ENCODE measurements around the gene IRF4. TPM values are rescaled to one million over a fixed set of nuclear protein-coding genes. Genes with fewer than 3 reads are reported as not detected.

IRF4 gene
- total RNA-seq, 2 experiments from 2014 or later, result 16.9 to 20.8 TPM

DNA sequence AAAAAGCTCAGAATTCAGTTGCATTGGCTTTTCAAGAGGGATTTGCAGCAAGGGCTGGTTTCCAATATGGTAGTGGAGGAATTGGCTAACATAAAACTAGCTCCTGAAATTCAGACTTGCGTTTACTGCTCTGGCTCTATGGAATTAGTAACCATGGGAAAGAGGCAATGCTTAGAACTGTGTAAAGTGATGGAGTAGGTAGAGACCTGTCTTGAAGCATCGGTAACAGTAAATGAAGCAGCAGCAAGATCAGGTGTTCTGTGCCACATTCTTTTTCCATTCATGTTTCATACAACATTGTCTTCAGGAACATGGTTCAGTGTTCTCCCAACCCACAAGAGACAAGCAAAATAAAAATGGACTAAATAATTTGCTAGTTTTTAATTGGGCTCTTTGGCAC is 6.5 kb downstream of the IRF4 start:
- TF ChIP-seq, protein P1, sequence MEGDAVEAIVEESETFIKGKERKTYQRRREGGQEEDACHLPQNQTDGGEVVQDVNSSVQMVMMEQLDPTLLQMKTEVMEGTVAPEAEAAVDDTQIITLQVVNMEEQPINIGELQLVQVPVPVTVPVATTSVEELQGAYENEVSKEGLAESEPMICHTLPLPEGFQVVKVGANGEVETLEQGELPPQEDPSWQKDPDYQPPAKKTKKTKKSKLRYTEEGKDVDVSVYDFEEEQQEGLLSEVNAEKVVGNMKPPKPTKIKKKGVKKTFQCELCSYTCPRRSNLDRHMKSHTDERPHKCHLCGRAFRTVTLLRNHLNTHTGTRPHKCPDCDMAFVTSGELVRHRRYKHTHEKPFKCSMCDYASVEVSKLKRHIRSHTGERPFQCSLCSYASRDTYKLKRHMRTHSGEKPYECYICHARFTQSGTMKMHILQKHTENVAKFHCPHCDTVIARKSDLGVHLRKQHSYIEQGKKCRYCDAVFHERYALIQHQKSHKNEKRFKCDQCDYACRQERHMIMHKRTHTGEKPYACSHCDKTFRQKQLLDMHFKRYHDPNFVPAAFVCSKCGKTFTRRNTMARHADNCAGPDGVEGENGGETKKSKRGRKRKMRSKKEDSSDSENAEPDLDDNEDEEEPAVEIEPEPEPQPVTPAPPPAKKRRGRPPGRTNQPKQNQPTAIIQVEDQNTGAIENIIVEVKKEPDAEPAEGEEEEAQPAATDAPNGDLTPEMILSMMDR (IDR thresholded peaks at IDR 0.05), result no peak
- ATAC-seq (ENCODE audit: poor library complexity) (no peak), DNase-seq (no peak)
- H3K27me3 ChIP-seq (ENCODE audit: control insufficient read depth in 1 of 2, insufficient read depth in 2 of 2, low read length in 2 of 2), result no peaks in the 10 kb centered on the region
- Mint-ChIP-seq H3K4me1 (ENCODE audit: low read depth) (peaks cover 46% of the 10 kb centered on the region), H3K27ac (no peak overlapping the region), H3K27me3 (peaks cover 5% of the 10 kb centered on the region), H3K36me3 (ENCODE audit: low read depth) (peaks cover 34% of the 10 kb centered on the region), H3K4me3 (no peak overlapping the region), H3K9me3 (no peaks in the 10 kb centered on the region)
- ChIA-PET POLR2A (interaction anchor here (1.1 to 1.2 kb wide), 3 partner anchors 12 to 93 kb away, joined by 3 read pairs; no protein-coding TSS in a partner anchor), CTCF (interaction anchor here (0.5 to 1.5 kb wide), 3 partner anchors 11 to 104 kb away, joined by 3 read pairs; no protein-coding TSS in a partner anchor)
- H3K36me3 ChIP-seq (ENCODE audit: insufficient read depth, low read length), result peaks cover 17% of the 10 kb centered on the region
- no peak overlapping the region for H3K27ac ChIP-seq (ENCODE audit: low read depth in 1 of 2, low read length in 2 of 2)
- H3K4me1 ChIP-seq (ENCODE audit: insufficient read depth, low read length), result peaks cover 42% of the 10 kb centered on the region
- no peak overlapping the region for H3K4me3 ChIP-seq (ENCODE audit: low read length)
- H3K9me3 ChIP-seq (ENCODE audit: control insufficient read depth in 1 of 2, insufficient read depth in 1 of 2, low read length in 2 of 2), result no peaks in the 10 kb centered on the region
- intact Hi-C loops (cut with DNase I, micrococcal nuclease), result loop anchor here in 1 of 2 experiments (5.0 kb wide), 1 partner anchor 94 kb away; no protein-coding TSS in a partner anchor

DNA sequence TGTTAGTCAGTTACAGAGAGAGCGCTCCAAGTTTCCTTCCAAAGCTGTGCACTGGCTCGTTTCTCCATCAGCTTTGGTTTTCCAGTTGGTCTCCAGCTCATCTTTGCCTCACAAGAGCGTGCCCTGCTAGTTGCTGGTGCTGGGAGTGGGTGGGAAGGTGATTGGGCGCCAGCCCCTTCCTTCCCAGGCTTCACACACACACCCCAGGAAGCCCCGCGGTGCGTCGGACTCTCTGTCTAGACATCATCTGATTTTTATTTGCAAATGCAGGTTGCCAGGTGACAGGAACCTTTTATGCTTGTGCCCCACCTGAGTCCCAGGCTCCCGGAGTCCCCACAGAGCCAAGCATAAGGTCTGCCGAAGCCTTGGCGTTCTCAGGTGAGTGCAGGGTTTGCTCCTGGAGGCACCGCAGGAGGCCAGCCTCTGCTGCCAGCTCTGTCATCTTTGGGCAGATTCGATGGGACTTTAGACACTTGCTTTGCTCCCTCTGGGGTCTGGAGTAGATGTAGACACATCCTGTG is 7.1 kb downstream of the IRF4 start:
- H3K4me3 ChIP-seq (ENCODE audit: low read length), result no peak overlapping the region
- peaks cover 50% of the 10 kb centered on the region for H3K4me1 Mint-ChIP-seq (ENCODE audit: low read depth)
- ChIA-PET POLR2A (interaction anchor here (1.1 to 1.5 kb wide), 4 partner anchors 11 to 91 kb away, joined by 3 to 6 read pairs (median 4); no protein-coding TSS in a partner anchor), CTCF (interaction anchor here (0.7 to 2.3 kb wide), 3 partner anchors 9 to 104 kb away, joined by 3 to 7 read pairs (median 3); no protein-coding TSS in a partner anchor)
- ATAC-seq (ENCODE audit: poor library complexity), result no peak
- intact Hi-C loops (cut with DNase I, micrococcal nuclease), result loop anchor here in 1 of 2 experiments (5.0 kb wide), 1 partner anchor 94 kb away; no protein-coding TSS in a partner anchor
- H3K27me3 Mint-ChIP-seq, result peaks cover 4% of the 10 kb centered on the region
- H3K4me3 Mint-ChIP-seq, result no peak overlapping the region
- no peaks in the 10 kb centered on the region for H3K27me3 ChIP-seq (ENCODE audit: control insufficient read depth in 1 of 2, insufficient read depth in 2 of 2, low read length in 2 of 2)
- H3K36me3 ChIP-seq (ENCODE audit: insufficient read depth, low read length), result peaks cover 17% of the 10 kb centered on the region
- no peak overlapping the region for H3K27ac ChIP-seq (ENCODE audit: low read depth in 1 of 2, low read length in 2 of 2)
- no peak overlapping the region for H3K27ac Mint-ChIP-seq
- peaks cover 43% of the 10 kb centered on the region for H3K4me1 ChIP-seq (ENCODE audit: insufficient read depth, low read length)
- H3K9me3 ChIP-seq (ENCODE audit: control insufficient read depth in 1 of 2, insufficient read depth in 1 of 2, low read length in 2 of 2), result no peaks in the 10 kb centered on the region
- TF ChIP-seq, protein P1 (IDR thresholded peaks at IDR 0.05), result no peak
- H3K9me3 Mint-ChIP-seq, result no peaks in the 10 kb centered on the region
- no peak for DNase-seq
- peaks cover 38% of the 10 kb centered on the region for H3K36me3 Mint-ChIP-seq (ENCODE audit: low read depth)

GRCh38 chr6:399785-400534 is 8.4 kb downstream of the IRF4 start:
- DNase-seq (peak in 8 of 14 experiments; percentile 18 to 59 (median 46)), ATAC-seq (ENCODE audit: poor library complexity) (peak; percentile 80)
- ChIA-PET CTCF (interaction anchor here (1.4 to 2.3 kb wide), 2 partner anchors 10 to 46 kb away, joined by 4 to 7 read pairs; no protein-coding TSS in a partner anchor), POLR2A (interaction anchor here (1.3 to 1.5 kb wide), 5 partner anchors 9 to 99 kb away, joined by 3 to 9 read pairs (median 6); partner anchors contain the start of gene IRF4)
- TF ChIP-seq, protein P1 (IDR thresholded peaks at IDR 0.05), result no peak
- no peaks in the 10 kb centered on the region for H3K9me3 ChIP-seq (ENCODE audit: control insufficient read depth in 1 of 2, insufficient read depth in 1 of 2, low read length in 2 of 2)
- intact Hi-C loops (cut with DNase I, micrococcal nuclease), result loop anchor here (5.0 to 10.0 kb wide), 3 partner anchors 47 to 305 kb away; no protein-coding TSS in a partner anchor
- H3K4me1 Mint-ChIP-seq (ENCODE audit: low read depth), result peaks cover 55% of the 10 kb centered on the region
- H3K4me3 Mint-ChIP-seq, result peak overlapping the region; percentile 76
- H3K4me1 ChIP-seq (ENCODE audit: insufficient read depth, low read length), result peaks cover 50% of the 10 kb centered on the region
- H3K27me3 ChIP-seq (ENCODE audit: control insufficient read depth in 1 of 2, insufficient read depth in 2 of 2, low read length in 2 of 2), result no peaks in the 10 kb centered on the region
- H3K27me3 Mint-ChIP-seq, result no peaks in the 10 kb centered on the region
- no peak overlapping the region for H3K4me3 ChIP-seq (ENCODE audit: low read length)
- H3K27ac Mint-ChIP-seq, result peak overlapping the region; percentile 87
- H3K27ac ChIP-seq (ENCODE audit: low read depth in 1 of 2, low read length in 2 of 2), result no peak overlapping the region
- peaks cover 36% of the 10 kb centered on the region for H3K36me3 Mint-ChIP-seq (ENCODE audit: low read depth)
- H3K9me3 Mint-ChIP-seq, result no peaks in the 10 kb centered on the region
- peaks cover 17% of the 10 kb centered on the region for H3K36me3 ChIP-seq (ENCODE audit: insufficient read depth, low read length)
